CD14-positive monocyte (primary cell): ENCODE measurements around the gene HHEX. TPM values are rescaled to one million over a fixed set of nuclear protein-coding genes. Genes with fewer than 3 reads are reported as not detected.

ENCODE experiments used
- DNase-seq, 3 donors: peaks; one replicate each; pipeline ENCODE4 v3.0.0-alpha.2; 2011 to 2022
- H2AFZ ChIP-seq: 2 replicates; pipeline ENCODE4 v1.6.0; 2012; ENCODE audit warnings: mild to moderate bottlenecking, low read depth, low read length, inconsistent platforms; ENCODE audit not compliant: insufficient read depth, poor library complexity, severe bottlenecking
- H3K27ac ChIP-seq, 2 donors: 1 replicate in 1 of 2; 2 replicates in 1 of 2; pipeline ENCODE4 v1.5.1; 2012 to 2013; ENCODE audit warnings: low read length in 2 of 2, control low read depth in 1 of 2, inconsistent platforms in 1 of 2, low read depth in 1 of 2, mild to moderate bottlenecking in 1 of 2
- H3K27me3 ChIP-seq, 2 donors: one replicate each; pipeline versions ENCODE4 v1.6.0 to v1.6.1; 2011 to 2013; ENCODE audit warnings: low read length in 2 of 2; ENCODE audit not compliant: control insufficient read depth in 2 of 2, insufficient read depth in 2 of 2
- H3K36me3 ChIP-seq, 2 donors: replicated peaks in 1 of 2; 1 replicate in 1 of 2; 2 replicates in 1 of 2; pipeline versions ENCODE4 v1.5.1 to v1.6.1; 2012 to 2013; ENCODE audit warnings: low read length in 2 of 2, control low read depth in 1 of 2, inconsistent platforms in 1 of 2, mild to moderate bottlenecking in 1 of 2; ENCODE audit not compliant: insufficient read depth in 2 of 2, control insufficient read depth in 1 of 2
- H3K4me1 ChIP-seq, 2 donors: 1 replicate in 1 of 2; 2 replicates in 1 of 2; pipeline versions ENCODE4 v1.5.1 to v1.6.1; 2012 to 2013; ENCODE audit warnings: low read length in 2 of 2, control low read depth in 1 of 2, inconsistent platforms in 1 of 2, mild to moderate bottlenecking in 1 of 2, moderate library complexity in 1 of 2; ENCODE audit not compliant: insufficient read depth in 2 of 2, control insufficient read depth in 1 of 2
- H3K4me2 ChIP-seq: replicated peaks from 2 replicates; pipeline ENCODE3; 2012; ENCODE audit warnings: low read length, moderate library complexity, mild to moderate bottlenecking; ENCODE audit not compliant: poor library complexity, severe bottlenecking; ENCODE audit errors: extremely low read depth
- H3K4me3 ChIP-seq, 3 experiments: fragments of 200-600 bp in 1 of 3; sonication (generic) in 1 of 3; replicated peaks in 1 of 3; 1 replicate in 2 of 3; 2 replicates in 1 of 3; pipeline ENCODE4 v1.5.1; 2011 to 2013; ENCODE audit warnings: low read length in 3 of 3, mild to moderate bottlenecking in 3 of 3, control low read depth in 2 of 3, low read depth in 2 of 3, inconsistent platforms in 1 of 3, moderate library complexity in 1 of 3
- H3K79me2 ChIP-seq: 2 replicates; pipeline ENCODE4 v1.6.0; 2012; ENCODE audit warnings: mild to moderate bottlenecking, control low read depth, inconsistent platforms, low read length, moderate library complexity; ENCODE audit not compliant: insufficient read depth
- H3K9ac ChIP-seq: 2 replicates; pipeline ENCODE4 v1.6.0; 2017; ENCODE audit warnings: low read length, mild to moderate bottlenecking; ENCODE audit not compliant: insufficient read depth, poor library complexity, severe bottlenecking
- H3K9me3 ChIP-seq, 2 donors: replicated peaks in 1 of 2; 1 replicate in 1 of 2; 2 replicates in 1 of 2; pipeline versions ENCODE4 v1.5.1 to v1.6.1; 2012 to 2013; ENCODE audit warnings: low read length in 2 of 2, control low read depth in 1 of 2; ENCODE audit not compliant: control insufficient read depth in 1 of 2, insufficient read depth in 1 of 2
- H4K20me1 ChIP-seq: 2 replicates; pipeline ENCODE4 v1.6.0; 2012; ENCODE audit warnings: mild to moderate bottlenecking, low read length, control low read depth, moderate library complexity; ENCODE audit not compliant: insufficient read depth
- H3K27ac Mint-ChIP-seq, 7 donors: one replicate each; pipeline ENCODE4 v1.8.0; 2020; ENCODE audit warnings: mild to moderate bottlenecking in 7 of 7, mixed read lengths in 7 of 7, moderate library complexity in 6 of 7, inconsistent platforms in 2 of 7
- H3K27me3 Mint-ChIP-seq, 3 donors: one replicate each; pipeline ENCODE4 v1.8.0; 2021 to 2022; ENCODE audit warnings: low read depth in 3 of 3, mild to moderate bottlenecking in 3 of 3, mixed read lengths in 3 of 3, moderate library complexity in 3 of 3, inconsistent platforms in 1 of 3
- H3K36me3 Mint-ChIP-seq, 2 donors: one replicate each; pipeline ENCODE4 v1.8.0; 2020; ENCODE audit warnings: mixed read lengths in 2 of 2, inconsistent platforms in 1 of 2, mild to moderate bottlenecking in 1 of 2
- H3K4me1 Mint-ChIP-seq: one replicate; pipeline ENCODE4 v1.8.0; 2020; ENCODE audit warnings: mild to moderate bottlenecking, mixed read lengths
- H3K4me3 Mint-ChIP-seq, 2 donors: one replicate each; pipeline ENCODE4 v1.8.0; 2020; ENCODE audit warnings: mild to moderate bottlenecking in 2 of 2, mixed read lengths in 2 of 2, moderate library complexity in 1 of 2
- H3K9me3 Mint-ChIP-seq, 7 donors: one replicate each; pipeline ENCODE4 v1.8.0; 2020 to 2022; ENCODE audit warnings: mixed read lengths in 7 of 7, mild to moderate bottlenecking in 6 of 7, moderate library complexity in 6 of 7, inconsistent platforms in 2 of 7
- CTCF ChIP-seq: fragments of 200-600 bp; IDR thresholded peaks from one replicate; pipeline ENCODE4 v1.8.0; 2022; ENCODE audit warnings: antibody characterized with exemption, mild to moderate bottlenecking
- WGBS: methylation state at CpG from one replicate; pipeline ENCODE4 v1.1.5; 2013; ENCODE audit warnings: missing lambda C conversion rate; ENCODE audit not compliant: insufficient coverage; 5-methylcytosine and 5-hydroxymethylcytosine counted together
- intact Hi-C, 2 donors: fragments of 100-400 bp; cut with micrococcal nuclease; formaldehyde crosslinking; loops; one replicate each; pipeline versions ENCODE4 v1.15.0 to v1.15.1; 2023
- polyA plus RNA-seq, 3 donors: library from polyadenylated mRNA; depleted of rRNA in 1 of 3; unstranded in 2 of 3; stranded (reverse) in 1 of 3; fragments of 300-500 nt in 2 of 3; fragments of >200 nt in 1 of 3; fragmentation: Illumina TruSeq in 2 of 3; gene quantifications; 1 replicate in 2 of 3; 2 replicates in 1 of 3; pipeline ENCODE4 v1.2.3, GENCODE V29; 2012 to 2021

The HHEX gene
- polyA plus RNA-seq, 3 donors: 33.6 to 54.6 (median 51.2) TPM

GRCh38 chr10:92719991-92720830, 30.5 kb downstream of the HHEX start:
- H3K27ac Mint-ChIP-seq: no peak overlapping the region
- H4K20me1 ChIP-seq: no peaks in the 10 kb centered on the region
- no peaks in the 10 kb centered on the region for H3K36me3 ChIP-seq
- H3K4me3 ChIP-seq: no peak overlapping the region
- 75% methylated on average over 1 of the region's 5 CpGs for WGBS
- H3K27me3 ChIP-seq: peaks cover 0 to 4% of the 10 kb centered on the region in 2 donors
- no peaks in the 10 kb centered on the region for H3K36me3 Mint-ChIP-seq
- H3K9ac ChIP-seq: no peak overlapping the region
- peaks cover 9 to 22% (median 13%) of the 10 kb centered on the region in 3 donors for H3K27me3 Mint-ChIP-seq
- peaks cover 7% of the 10 kb centered on the region for H3K4me1 Mint-ChIP-seq
- H3K4me1 ChIP-seq: no peaks in the 10 kb centered on the region
- peaks cover 0 to 5% (median under 1%) of the 10 kb centered on the region in 7 donors for H3K9me3 Mint-ChIP-seq
- no peak for TF ChIP-seq CTCF
- H3K27ac ChIP-seq: no peak overlapping the region
- H3K4me3 Mint-ChIP-seq: no peak overlapping the region
- intact Hi-C loops: no loop called here
- no peak overlapping the region for H2AFZ ChIP-seq
- no peaks in the 10 kb centered on the region for H3K9me3 ChIP-seq
- H3K79me2 ChIP-seq: no peaks in the 10 kb centered on the region
- DNase-seq: no peak
- H3K4me2 ChIP-seq: no peak overlapping the region

GRCh38 chr10:92720831-92721165, 31.0 kb downstream of the HHEX start:
- peaks cover 7% of the 10 kb centered on the region for H3K4me1 Mint-ChIP-seq
- DNase-seq: no peak
- TF ChIP-seq CTCF: no peak
- Histone ChIP-seq H3K36me3 (no peaks in the 10 kb centered on the region), H2AFZ (no peak overlapping the region), H3K9me3 (no peaks in the 10 kb centered on the region), H4K20me1 (no peaks in the 10 kb centered on the region), H3K27me3 (peaks cover 0 to 2% of the 10 kb centered on the region in 2 donors), H3K4me2 (no peak overlapping the region), H3K4me1 (no peaks in the 10 kb centered on the region), H3K4me3 (no peak overlapping the region), H3K9ac (no peak overlapping the region), H3K27ac (no peak overlapping the region), H3K79me2 (no peaks in the 10 kb centered on the region)
- peaks cover 0 to 3% (median 0%) of the 10 kb centered on the region in 7 donors for H3K9me3 Mint-ChIP-seq
- H3K27ac Mint-ChIP-seq: no peak overlapping the region
- peaks cover 9 to 23% (median 11%) of the 10 kb centered on the region in 3 donors for H3K27me3 Mint-ChIP-seq
- intact Hi-C loops: no loop called here
- no peaks in the 10 kb centered on the region for H3K36me3 Mint-ChIP-seq
- no peak overlapping the region for H3K4me3 Mint-ChIP-seq
